K562 (cell line): ENCODE data around the gene CTU1. TPM values are rescaled to one million over a fixed set of nuclear protein-coding genes. Genes with fewer than 3 reads are reported as not detected.

Source experiments
- ATAC-seq: fragments of 200-7000 bp; cut with Tn5 transposase; 3 replicates; pipeline ENCODE4 v1.9.1; 2020; ENCODE audit warnings: moderate library complexity
- BruUV-seq: library from RNA; stranded (reverse); fragments of 400-500 nt; replicated peaks from 2 replicates; lab custom pipeline; 2021; lab: Mats Ljungman, UMichigan
- CTCF ChIA-PET: fragments of 300-600 bp; formaldehyde crosslinking; extraction: SDS; loops from one replicate; lab custom pipeline; 2021; ENCODE audit warnings: low intra/inter-chr PET ratio; lab: Yijun Ruan, JAX
- POLR2A ChIA-PET: fragments of 300-600, 350-650 bp; sonication (Branson Sonifier 250); formaldehyde crosslinking; extraction: SDS; loops from one replicate; lab custom pipeline; 2021; ENCODE audit warnings: antibody characterized with exemption, inconsistent platforms; lab: Yijun Ruan, JAX
- DNase-seq, 4 experiments: peaks; one replicate each; pipeline versions ENCODE4 v3.0.0 to v3.0.0-alpha.2; 2011 to 2018; ENCODE audit warnings: low spot score in 3 of 4, mixed read lengths in 3 of 4; ENCODE audit errors: extremely low read depth in 1 of 4
- FAIRE-seq: peaks from 2 replicates; lab custom pipeline; 2011; peaks lifted over from hg19 to GRCh38; lab: Jason Lieb, UNC
- H2AFZ ChIP-seq: 2 replicates; pipeline ENCODE4 v1.6.0; 2011; ENCODE audit warnings: low read depth, low read length, control low read depth, inconsistent platforms
- H3K27ac ChIP-seq: fragments of 200-600 bp; 3 replicates; pipeline ENCODE4 v1.8.0; 2011; ENCODE audit warnings: low read depth, mild to moderate bottlenecking, control low read depth, inconsistent platforms, low read length, moderate library complexity, mixed read lengths; ENCODE audit errors: extremely low read depth
- H3K27me3 ChIP-seq, 2 experiments: fragments of 300-600 bp in 1 of 2; 2 replicates in 1 of 2; 3 replicates in 1 of 2; pipeline versions ENCODE4 v1.6.0 to v1.8.0; 2011; ENCODE audit warnings: inconsistent platforms in 2 of 2, low read length in 2 of 2, mild to moderate bottlenecking in 1 of 2, mixed read lengths in 1 of 2, moderate library complexity in 1 of 2; ENCODE audit not compliant: control insufficient read depth in 2 of 2, insufficient read depth in 2 of 2
- H3K36me3 ChIP-seq: fragments of 300-600 bp; 3 replicates; pipeline ENCODE4 v1.8.0; 2011; ENCODE audit warnings: mild to moderate bottlenecking, low read length, inconsistent platforms; ENCODE audit not compliant: control insufficient read depth, insufficient read depth
- H3K4me1 ChIP-seq, 2 experiments: fragments of 200-600 bp in 1 of 2; replicated peaks in 1 of 2; 2 replicates in 1 of 2; 3 replicates in 1 of 2; pipeline versions ENCODE4 v1.5.1 to v1.8.0; 2011; ENCODE audit warnings: inconsistent platforms in 2 of 2, low read length in 2 of 2, mild to moderate bottlenecking in 1 of 2, mixed read lengths in 1 of 2, moderate library complexity in 1 of 2; ENCODE audit not compliant: control insufficient read depth in 2 of 2, insufficient read depth in 2 of 2
- H3K4me2 ChIP-seq: 2 replicates; pipeline ENCODE4 v1.6.1; 2011; ENCODE audit warnings: low read length, control low read depth, inconsistent platforms, mixed read lengths; ENCODE audit not compliant: insufficient read depth
- H3K4me3 ChIP-seq: fragments of 200-600 bp; sonication (generic), shearing (Covaris generic); 2 replicates; pipeline ENCODE4 v1.5.1; 2016; ENCODE audit warnings: control low read depth, inconsistent platforms
- H3K79me2 ChIP-seq: fragments of 200-600 bp; 3 replicates; pipeline ENCODE4 v1.8.0; 2011; ENCODE audit warnings: low read length, inconsistent platforms; ENCODE audit not compliant: control insufficient read depth, insufficient read depth
- H3K9ac ChIP-seq, 2 experiments: 2 replicates each; pipeline versions ENCODE4 v1.6.0 to v1.6.1; 2011; ENCODE audit warnings: low read depth in 2 of 2, low read length in 2 of 2, control low read depth in 1 of 2, inconsistent platforms in 1 of 2, mild to moderate bottlenecking in 1 of 2, mixed read lengths in 1 of 2; ENCODE audit not compliant: insufficient read depth in 1 of 2
- H3K9me1 ChIP-seq: one replicate; pipeline ENCODE4 v1.6.0; 2011; ENCODE audit warnings: inconsistent platforms, mild to moderate bottlenecking, low read length, moderate library complexity; ENCODE audit not compliant: control insufficient read depth, insufficient read depth
- H3K9me3 ChIP-seq: replicated peaks from 2 replicates; pipeline ENCODE4 v1.5.1; 2011; ENCODE audit warnings: low read depth, low read length, inconsistent platforms; ENCODE audit not compliant: control insufficient read depth, insufficient read depth
- H4K20me1 ChIP-seq: replicated peaks from 2 replicates; pipeline ENCODE4 v1.6.1; 2011; ENCODE audit warnings: low read length, inconsistent platforms, mixed read lengths; ENCODE audit not compliant: control insufficient read depth, insufficient read depth
- JUNB ChIP-seq: fragments of 450-650 bp; formaldehyde crosslinking; conservative IDR thresholded peaks from 2 replicates; pipeline ENCODE4 v1.4.0; 2020; ENCODE audit warnings: mild to moderate bottlenecking
- MLLT1 ChIP-seq, 2 experiments: fragments of 450-650 bp; IDR thresholded peaks; 2 replicates each; pipeline ENCODE4 v1.6.1; 2016
- NFXL1 ChIP-seq: fragments of 450-650 bp; formaldehyde crosslinking; IDR thresholded peaks from 2 replicates; pipeline ENCODE4 v1.4.0; 2021; ENCODE audit warnings: mild to moderate bottlenecking
- NR3C1 ChIP-seq: sonication (generic); formaldehyde crosslinking; IDR thresholded peaks from 2 replicates; pipeline ENCODE4 v1.8.1; 2022; ENCODE audit warnings: missing genetic modification reagents
- SIN3A ChIP-seq, 2 experiments: fragments of 150-350 bp in 1 of 2; IDR thresholded peaks; 2 replicates each; pipeline ENCODE4 v1.6.1; 2011 to 2016; ENCODE audit warnings: borderline replicate concordance in 2 of 2, low read depth in 2 of 2, low read length in 2 of 2, mild to moderate bottlenecking in 2 of 2, moderate library complexity in 2 of 2; ENCODE audit not compliant: control insufficient read depth in 1 of 2
- STAG1 ChIP-seq: sonication (generic); formaldehyde crosslinking; IDR thresholded peaks from 2 replicates; pipeline ENCODE4 v1.5.0; 2020; ENCODE audit warnings: missing genetic modification reagents, borderline replicate concordance
- USF2 ChIP-seq: sonication (generic); formaldehyde crosslinking; IDR thresholded peaks from 2 replicates; pipeline ENCODE4 v1.5.0; 2020; ENCODE audit warnings: missing genetic modification reagents
- ZEB2 ChIP-seq: fragments of 450-650 bp; IDR thresholded peaks from 2 replicates; pipeline ENCODE4 v1.6.1; 2016
- ZNF512 ChIP-seq: IDR thresholded peaks from 2 replicates; pipeline ENCODE4 v1.6.1; 2016; ENCODE audit warnings: missing genetic modification characterization, missing compliant biosample characterization
- WGBS: fragments of 100-300 bp; shearing (Covaris generic); methylation state at CpG from one replicate; pipeline ENCODE4 v1.1.6; 2016; ENCODE audit warnings: low coverage, mixed read lengths; ENCODE audit not compliant: insufficient coverage; ENCODE audit errors: missing lambda C conversion rate; 5-methylcytosine and 5-hydroxymethylcytosine counted together
- in situ Hi-C: fragments of 300-500 bp; cut with MboI; formaldehyde crosslinking; loops from 4 replicates; pipeline ENCODE4 v1.15.0; 2018; ENCODE audit warnings: inconsistent platforms, mixed read lengths
- intact Hi-C: fragments of 100-400 bp; cut with micrococcal nuclease; formaldehyde crosslinking; loops from 2 replicates; pipeline ENCODE4 v1.14.2; 2022
- polyA plus RNA-seq, 8 experiments: library from polyadenylated mRNA; depleted of rRNA in 4 of 8; stranded (reverse) in 5 of 8; unstranded in 3 of 8; fragments of >200 nt; fragmentation: Nextera tagmentation in 2 of 8; fragmentation: Illumina TruSeq in 1 of 8; extraction: Ambion mirVana in 2 of 8; extraction: Trizol in 1 of 8; gene quantifications; 2 replicates each; pipeline versions ENCODE4 v1.2.1 to v1.2.3, GENCODE V29; 2011 to 2014; ENCODE audit warnings: inconsistent platforms in 1 of 8, missing spikeins in 1 of 8
- total RNA-seq, 7 experiments: library from RNA; depleted of rRNA in 6 of 7; stranded (reverse); fragments of >200 nt in 6 of 7; fragmentation: Illumina TruSeq in 2 of 7; extraction: Trizol in 2 of 7; gene quantifications; 2 replicates each; pipeline versions ENCODE4 v1.2.1 to v1.2.3, GENCODE V29; 2011 to 2021; ENCODE audit warnings: low replicate concordance in 1 of 7
- TF ChIP-seq, protein P1 (sequence below): IDR thresholded peaks from 3 replicates; pipeline ENCODE4 v1.6.1; 2011; ENCODE audit warnings: borderline replicate concordance, mild to moderate bottlenecking, moderate library complexity; ENCODE audit not compliant: insufficient read length; ENCODE audit errors: extremely low read depth
- TF ChIP-seq, protein P2 (sequence below): fragments of 450-650 bp; IDR thresholded peaks from 2 replicates; pipeline ENCODE4 v1.6.1; 2016; ENCODE audit warnings: borderline replicate concordance

CTU1 gene
- total and polyA plus RNA-seq, 9 of the 15 experiments (the other 6 are each of a cell fraction or from before 2014, with no cell fraction given): 0.03 to 18.4 (median 2.3) TPM; not detected in 1

DNA sequence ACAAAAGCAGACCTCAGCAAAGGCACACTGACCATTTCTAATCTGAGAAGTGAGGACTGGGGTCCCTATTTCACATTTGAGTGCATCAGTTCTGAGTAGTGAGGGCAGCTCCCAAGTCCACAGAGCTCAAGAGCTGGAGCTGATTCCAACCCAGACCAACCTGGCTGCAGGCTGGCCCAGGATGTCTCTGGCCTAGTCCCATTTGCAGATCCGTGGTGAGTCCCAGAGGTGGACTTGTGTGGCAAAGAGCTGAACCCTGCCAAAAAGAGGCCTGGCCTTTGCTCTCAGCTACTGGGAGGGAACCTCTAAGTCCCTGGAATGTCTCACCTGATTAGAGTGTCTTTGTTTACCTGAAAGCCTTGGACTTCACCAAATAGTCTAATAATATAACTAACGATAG is 48.5 kb upstream of the CTU1 start:
- 3% methylated on average over 2 of the region's 2 CpGs for WGBS
- no peaks in the 10 kb centered on the region for H3K36me3 ChIP-seq
- no peaks in the 10 kb centered on the region; the same call in 1 of the 2 replicates for H4K20me1 ChIP-seq
- no peak overlapping the region for H3K9ac ChIP-seq
- H3K27ac ChIP-seq: no peak overlapping the region
- intact Hi-C loops (loop anchor here (10.0 kb wide), 1 partner anchor 498 kb away; no protein-coding TSS in a partner anchor), in situ Hi-C loops (loop anchor here (5.0 to 25.0 kb wide), 2 partner anchors 101 to 506 kb away; no protein-coding TSS in a partner anchor)
- peaks cover 15 to 36% of the 10 kb centered on the region in 2 experiments for H3K27me3 ChIP-seq
- FAIRE-seq: no peak
- no peak for DNase-seq
- POLR2A ChIA-PET: interaction anchor here (1.1 kb wide), 1 partner anchor 13 kb away, joined by 3 read pairs; no protein-coding TSS in a partner anchor
- CTCF ChIA-PET: no interaction called here
- no peaks in the 10 kb centered on the region for H3K9me3 ChIP-seq
- H3K9me1 ChIP-seq: no peaks in the 10 kb centered on the region
- no peaks in the 10 kb centered on the region for H3K79me2 ChIP-seq
- no peak overlapping the region for H3K4me2 ChIP-seq
- H2AFZ ChIP-seq: no peak overlapping the region
- ATAC-seq: no peak
- no peak overlapping the region for H3K4me3 ChIP-seq
- peaks cover 0 to 6% of the 10 kb centered on the region in 2 experiments; a peak in 2 of 5 replicates for H3K4me1 ChIP-seq
- no TSS peak for BruUV-seq
- TF ChIP-seq ZNF512 (no peak), NR3C1 (CRISPR knock-in tag) (no peak), NFXL1 (no peak), MLLT1 (IDR thresholded peaks at IDR 0.05) (no peak), JUNB (CRISPR knock-in tag) (no peak), STAG1 (CRISPR knock-in tag) (no peak), ZEB2 (no peak), USF2 (CRISPR knock-in tag) (no peak), SIN3A (IDR thresholded peaks at IDR 0.05; ENCODE audit: borderline replicate concordance in 2 of 2, control insufficient read depth in 1 of 2, low read depth in 2 of 2, low read length in 2 of 2) (no peak)
- TF ChIP-seq, protein P1, sequence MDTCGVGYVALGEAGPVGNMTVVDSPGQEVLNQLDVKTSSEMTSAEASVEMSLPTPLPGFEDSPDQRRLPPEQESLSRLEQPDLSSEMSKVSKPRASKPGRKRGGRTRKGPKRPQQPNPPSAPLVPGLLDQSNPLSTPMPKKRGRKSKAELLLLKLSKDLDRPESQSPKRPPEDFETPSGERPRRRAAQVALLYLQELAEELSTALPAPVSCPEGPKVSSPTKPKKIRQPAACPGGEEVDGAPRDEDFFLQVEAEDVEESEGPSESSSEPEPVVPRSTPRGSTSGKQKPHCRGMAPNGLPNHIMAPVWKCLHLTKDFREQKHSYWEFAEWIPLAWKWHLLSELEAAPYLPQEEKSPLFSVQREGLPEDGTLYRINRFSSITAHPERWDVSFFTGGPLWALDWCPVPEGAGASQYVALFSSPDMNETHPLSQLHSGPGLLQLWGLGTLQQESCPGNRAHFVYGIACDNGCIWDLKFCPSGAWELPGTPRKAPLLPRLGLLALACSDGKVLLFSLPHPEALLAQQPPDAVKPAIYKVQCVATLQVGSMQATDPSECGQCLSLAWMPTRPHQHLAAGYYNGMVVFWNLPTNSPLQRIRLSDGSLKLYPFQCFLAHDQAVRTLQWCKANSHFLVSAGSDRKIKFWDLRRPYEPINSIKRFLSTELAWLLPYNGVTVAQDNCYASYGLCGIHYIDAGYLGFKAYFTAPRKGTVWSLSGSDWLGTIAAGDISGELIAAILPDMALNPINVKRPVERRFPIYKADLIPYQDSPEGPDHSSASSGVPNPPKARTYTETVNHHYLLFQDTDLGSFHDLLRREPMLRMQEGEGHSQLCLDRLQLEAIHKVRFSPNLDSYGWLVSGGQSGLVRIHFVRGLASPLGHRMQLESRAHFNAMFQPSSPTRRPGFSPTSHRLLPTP: no peak
- TF ChIP-seq, protein P2, sequence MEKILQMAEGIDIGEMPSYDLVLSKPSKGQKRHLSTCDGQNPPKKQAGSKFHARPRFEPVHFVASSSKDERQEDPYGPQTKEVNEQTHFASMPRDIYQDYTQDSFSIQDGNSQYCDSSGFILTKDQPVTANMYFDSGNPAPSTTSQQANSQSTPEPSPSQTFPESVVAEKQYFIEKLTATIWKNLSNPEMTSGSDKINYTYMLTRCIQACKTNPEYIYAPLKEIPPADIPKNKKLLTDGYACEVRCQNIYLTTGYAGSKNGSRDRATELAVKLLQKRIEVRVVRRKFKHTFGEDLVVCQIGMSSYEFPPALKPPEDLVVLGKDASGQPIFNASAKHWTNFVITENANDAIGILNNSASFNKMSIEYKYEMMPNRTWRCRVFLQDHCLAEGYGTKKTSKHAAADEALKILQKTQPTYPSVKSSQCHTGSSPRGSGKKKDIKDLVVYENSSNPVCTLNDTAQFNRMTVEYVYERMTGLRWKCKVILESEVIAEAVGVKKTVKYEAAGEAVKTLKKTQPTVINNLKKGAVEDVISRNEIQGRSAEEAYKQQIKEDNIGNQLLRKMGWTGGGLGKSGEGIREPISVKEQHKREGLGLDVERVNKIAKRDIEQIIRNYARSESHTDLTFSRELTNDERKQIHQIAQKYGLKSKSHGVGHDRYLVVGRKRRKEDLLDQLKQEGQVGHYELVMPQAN: no peak
